Mucosa of stomach (tissue), 1 donor: ENCODE data around the gene RNF212.

Source experiments
- H3K27me3 ChIP-seq: one replicate; pipeline ENCODE4 v1.7.0; 2013; ENCODE audit warnings: mild to moderate bottlenecking, low read length; ENCODE audit not compliant: control insufficient read depth, insufficient read depth
- H3K36me3 ChIP-seq: one replicate; pipeline ENCODE4 v1.7.0; 2013; ENCODE audit warnings: low read length; ENCODE audit not compliant: control insufficient read depth, insufficient read depth
- H3K4me1 ChIP-seq: one replicate; pipeline ENCODE4 v1.7.0; 2013; ENCODE audit warnings: mild to moderate bottlenecking, low read length; ENCODE audit not compliant: control insufficient read depth, insufficient read depth
- H3K4me3 ChIP-seq: one replicate; pipeline ENCODE4 v1.7.0; 2013; ENCODE audit warnings: low read length
- H3K9ac ChIP-seq: one replicate; pipeline ENCODE4 v1.7.0; 2013; ENCODE audit warnings: mild to moderate bottlenecking, low read length, moderate library complexity
- H3K9me3 ChIP-seq: one replicate; pipeline ENCODE4 v1.7.0; 2013; ENCODE audit warnings: mild to moderate bottlenecking, low read length, moderate library complexity; ENCODE audit not compliant: control insufficient read depth
- donor health status: Pancreatic carcinoma.

RNF212 gene

GRCh38 chr4:1113311-1114009 lies at the start of gene RNF212:
TSS of gene RNF212 (minus strand) at chr4:1113564. CDS start at chr4:1113464, 100 bp downstream.
- Histone ChIP-seq H3K9me3 (no peaks in the 10 kb centered on the region), H3K36me3 (no peaks in the 10 kb centered on the region), H3K4me1 (no peaks in the 10 kb centered on the region), H3K9ac (no peak within 1 kb of the TSS), H3K27me3 (peaks cover 18% of the 10 kb centered on the region), H3K4me3 (peak within 1 kb of the TSS; percentile 10)

- H3K4me3 ChIP-seq: no peak overlapping the region
- peaks cover 1% of the 10 kb centered on the region for H3K27me3 ChIP-seq
- H3K9ac ChIP-seq: no peak overlapping the region
- H3K36me3 ChIP-seq: no peaks in the 10 kb centered on the region
- H3K9me3 ChIP-seq: no peaks in the 10 kb centered on the region
- peaks cover 7% of the 10 kb centered on the region for H3K4me1 ChIP-seq
Observed at GRCh38 chr4:1160351-1160750, 47.0 kb upstream of the RNF212 start.

- Histone ChIP-seq H3K36me3 (no peaks in the 10 kb centered on the region), H3K4me3 (no peak overlapping the region), H3K9ac (no peak overlapping the region), H3K9me3 (no peaks in the 10 kb centered on the region), H3K27me3 (peaks cover 8% of the 10 kb centered on the region), H3K4me1 (peaks cover 18% of the 10 kb centered on the region)
Observed at GRCh38 chr4:1156069-1156468, 42.7 kb upstream of the RNF212 start.

- no peak overlapping the region for H3K9ac ChIP-seq
- peaks cover 18% of the 10 kb centered on the region for H3K4me1 ChIP-seq
- no peaks in the 10 kb centered on the region for H3K9me3 ChIP-seq
- H3K36me3 ChIP-seq: no peaks in the 10 kb centered on the region
- H3K4me3 ChIP-seq: no peak overlapping the region
- H3K27me3 ChIP-seq: peaks cover 12% of the 10 kb centered on the region
Observed at GRCh38 chr4:1155314-1155713, 42.0 kb upstream of the RNF212 start.

- no peak overlapping the region for H3K9ac ChIP-seq
- H3K4me3 ChIP-seq: no peak overlapping the region
- peaks cover 15% of the 10 kb centered on the region for H3K27me3 ChIP-seq
- H3K4me1 ChIP-seq: peaks cover 18% of the 10 kb centered on the region
- H3K9me3 ChIP-seq: no peaks in the 10 kb centered on the region
- H3K36me3 ChIP-seq: no peaks in the 10 kb centered on the region
Observed at GRCh38 chr4:1154523-1155182, 41.3 kb upstream of the RNF212 start.

- H3K27me3 ChIP-seq: peaks cover 15% of the 10 kb centered on the region
- H3K36me3 ChIP-seq: no peaks in the 10 kb centered on the region
- H3K9ac ChIP-seq: no peak overlapping the region
- H3K4me1 ChIP-seq: peaks cover 18% of the 10 kb centered on the region
- no peaks in the 10 kb centered on the region for H3K9me3 ChIP-seq
- no peak overlapping the region for H3K4me3 ChIP-seq
Observed at GRCh38 chr4:1154126-1154522, 40.8 kb upstream of the RNF212 start.

- Histone ChIP-seq H3K9ac (no peak overlapping the region), H3K4me3 (no peak overlapping the region), H3K9me3 (no peaks in the 10 kb centered on the region), H3K4me1 (peaks cover 18% of the 10 kb centered on the region), H3K36me3 (no peaks in the 10 kb centered on the region), H3K27me3 (peaks cover 15% of the 10 kb centered on the region)
Observed at GRCh38 chr4:1153567-1154090, 40.3 kb upstream of the RNF212 start.

GRCh38 chr4:1152290-1152689 lies 38.9 kb upstream of the RNF212 start:
- H3K36me3 ChIP-seq: no peaks in the 10 kb centered on the region
- peaks cover 18% of the 10 kb centered on the region for H3K4me1 ChIP-seq
- peaks cover 15% of the 10 kb centered on the region for H3K27me3 ChIP-seq
- no peaks in the 10 kb centered on the region for H3K9me3 ChIP-seq
- no peak overlapping the region for H3K9ac ChIP-seq
- H3K4me3 ChIP-seq: no peak overlapping the region

- no peaks in the 10 kb centered on the region for H3K9me3 ChIP-seq
- H3K27me3 ChIP-seq: peaks cover 15% of the 10 kb centered on the region
- H3K9ac ChIP-seq: no peak overlapping the region
Observed at GRCh38 chr4:1151541-1151940, 38.2 kb upstream of the RNF212 start.

GRCh38 chr4:1150875-1151274 lies 37.5 kb upstream of the RNF212 start:
- Histone ChIP-seq H3K9me3 (no peaks in the 10 kb centered on the region), H3K36me3 (no peaks in the 10 kb centered on the region), H3K4me1 (peaks cover 18% of the 10 kb centered on the region), H3K27me3 (peaks cover 15% of the 10 kb centered on the region), H3K4me3 (no peak overlapping the region), H3K9ac (no peak overlapping the region)

More at GRCh38 chr4:1151541-1151940, 38.2 kb upstream of the RNF212 start:
- no peak overlapping the region for H3K4me3 ChIP-seq
- peaks cover 18% of the 10 kb centered on the region for H3K4me1 ChIP-seq
- no peaks in the 10 kb centered on the region for H3K36me3 ChIP-seq

GRCh38 chr4:1139860-1140259 lies 26.5 kb upstream of the RNF212 start:
- H3K4me1 ChIP-seq: no peaks in the 10 kb centered on the region
- no peaks in the 10 kb centered on the region for H3K36me3 ChIP-seq
- peaks cover 3% of the 10 kb centered on the region for H3K27me3 ChIP-seq
- H3K9me3 ChIP-seq: no peaks in the 10 kb centered on the region
- H3K4me3 ChIP-seq: no peak overlapping the region
- no peak overlapping the region for H3K9ac ChIP-seq

GRCh38 chr4:1137850-1138249 lies 24.5 kb upstream of the RNF212 start:
- H3K9me3 ChIP-seq: no peaks in the 10 kb centered on the region
- no peak overlapping the region for H3K4me3 ChIP-seq
- H3K27me3 ChIP-seq: no peaks in the 10 kb centered on the region
- H3K4me1 ChIP-seq: no peaks in the 10 kb centered on the region
- no peak overlapping the region for H3K9ac ChIP-seq
- no peaks in the 10 kb centered on the region for H3K36me3 ChIP-seq
